ENCODE data around the gene RYR2.

Gene RYR2

GRCh38 chr1:237045278-237046016 is 3.5 kb downstream of the RYR2 start:
- Mint-ChIP-seq H3K4me3 (no peak overlapping the region), H3K27me3 (peaks cover 36% of the 10 kb centered on the region), H3K27ac (no peak overlapping the region), H3K36me3 (no peaks in the 10 kb centered on the region), H3K9me3 (no peaks in the 10 kb centered on the region), H3K4me1 (peaks cover 9% of the 10 kb centered on the region)

- Mint-ChIP-seq H3K27ac (no peak overlapping the region), H3K9me3 (no peaks in the 10 kb centered on the region), H3K27me3 (peaks cover 21% of the 10 kb centered on the region), H3K36me3 (no peaks in the 10 kb centered on the region), H3K4me3 (no peak overlapping the region), H3K4me1 (no peaks in the 10 kb centered on the region)
These were observed 6.8 kb downstream of the RYR2 start for GRCh38 chr1:237048803-237049202.

- H3K4me3 Mint-ChIP-seq = no peak overlapping the region
- peaks cover 17% of the 10 kb centered on the region for H3K27me3 Mint-ChIP-seq
- H3K27ac Mint-ChIP-seq = no peak overlapping the region
- no peaks in the 10 kb centered on the region for H3K4me1 Mint-ChIP-seq
- no peaks in the 10 kb centered on the region for H3K36me3 Mint-ChIP-seq
- peaks cover 1% of the 10 kb centered on the region for H3K9me3 Mint-ChIP-seq
These were observed 8.2 kb downstream of the RYR2 start for GRCh38 chr1:237050185-237050584.

GRCh38 chr1:237050915-237051314 is 8.9 kb downstream of the RYR2 start:
- Mint-ChIP-seq H3K9me3 (peaks cover 5% of the 10 kb centered on the region), H3K36me3 (no peaks in the 10 kb centered on the region), H3K27ac (no peak overlapping the region), H3K4me1 (no peaks in the 10 kb centered on the region), H3K4me3 (no peak overlapping the region), H3K27me3 (peaks cover 17% of the 10 kb centered on the region)

- Mint-ChIP-seq H3K36me3 (no peaks in the 10 kb centered on the region), H3K4me1 (no peaks in the 10 kb centered on the region), H3K27ac (no peak overlapping the region)
These were observed 12.3 kb downstream of the RYR2 start for GRCh38 chr1:237054313-237054712.

GRCh38 chr1:237058470-237058869 is 16.5 kb downstream of the RYR2 start:
- Mint-ChIP-seq H3K27ac (no peak overlapping the region), H3K36me3 (no peaks in the 10 kb centered on the region), H3K4me1 (no peaks in the 10 kb centered on the region), H3K27me3 (peaks cover 9% of the 10 kb centered on the region), H3K4me3 (no peak overlapping the region), H3K9me3 (peaks cover 5% of the 10 kb centered on the region)

More at GRCh38 chr1:237054313-237054712, 12.3 kb downstream of the RYR2 start:
- Mint-ChIP-seq H3K9me3 (peaks cover 5% of the 10 kb centered on the region), H3K4me3 (no peak overlapping the region), H3K27me3 (peaks cover 13% of the 10 kb centered on the region)

- Mint-ChIP-seq H3K36me3 (no peaks in the 10 kb centered on the region), H3K27me3 (peaks cover 5% of the 10 kb centered on the region), H3K27ac (no peak overlapping the region), H3K9me3 (peaks cover 5% of the 10 kb centered on the region), H3K4me1 (no peaks in the 10 kb centered on the region), H3K4me3 (no peak overlapping the region)
These were observed 17.3 kb downstream of the RYR2 start for GRCh38 chr1:237059244-237059643.

GRCh38 chr1:237062976-237063375 is 21.0 kb downstream of the RYR2 start:
- Mint-ChIP-seq H3K27me3 (peaks cover 9% of the 10 kb centered on the region), H3K4me1 (no peaks in the 10 kb centered on the region), H3K4me3 (no peak overlapping the region), H3K27ac (no peak overlapping the region), H3K36me3 (no peaks in the 10 kb centered on the region), H3K9me3 (no peaks in the 10 kb centered on the region)

- H3K27ac Mint-ChIP-seq = no peak overlapping the region
- H3K27me3 Mint-ChIP-seq = peaks cover 12% of the 10 kb centered on the region
- H3K9me3 Mint-ChIP-seq = no peaks in the 10 kb centered on the region
- H3K36me3 Mint-ChIP-seq = no peaks in the 10 kb centered on the region
- no peaks in the 10 kb centered on the region for H3K4me1 Mint-ChIP-seq
- H3K4me3 Mint-ChIP-seq = no peak overlapping the region
These were observed 23.9 kb downstream of the RYR2 start for GRCh38 chr1:237065903-237066302.

GRCh38 chr1:237070519-237070918 is 28.5 kb downstream of the RYR2 start:
- Mint-ChIP-seq H3K4me3 (no peak overlapping the region), H3K4me1 (no peaks in the 10 kb centered on the region), H3K27me3 (peaks cover 20% of the 10 kb centered on the region), H3K27ac (no peak overlapping the region), H3K36me3 (no peaks in the 10 kb centered on the region), H3K9me3 (no peaks in the 10 kb centered on the region)

- Mint-ChIP-seq H3K4me1 (no peaks in the 10 kb centered on the region), H3K27ac (no peak overlapping the region), H3K4me3 (no peak overlapping the region), H3K36me3 (no peaks in the 10 kb centered on the region), H3K27me3 (peaks cover 19% of the 10 kb centered on the region), H3K9me3 (no peaks in the 10 kb centered on the region)
These were observed 29.8 kb downstream of the RYR2 start for GRCh38 chr1:237071641-237072420.

- Mint-ChIP-seq H3K4me3 (no peak overlapping the region), H3K27me3 (peaks cover 10% of the 10 kb centered on the region), H3K9me3 (no peaks in the 10 kb centered on the region), H3K4me1 (no peaks in the 10 kb centered on the region), H3K36me3 (no peaks in the 10 kb centered on the region), H3K27ac (no peak overlapping the region)
These were observed 32.6 kb downstream of the RYR2 start for GRCh38 chr1:237074371-237075117.

GRCh38 chr1:237084341-237085077 is 42.5 kb downstream of the RYR2 start:
- no peak overlapping the region for H3K27ac Mint-ChIP-seq
- H3K9me3 Mint-ChIP-seq = no peaks in the 10 kb centered on the region
- H3K27me3 Mint-ChIP-seq = peaks cover 7% of the 10 kb centered on the region
- no peak overlapping the region for H3K4me3 Mint-ChIP-seq
- no peaks in the 10 kb centered on the region for H3K4me1 Mint-ChIP-seq
- H3K36me3 Mint-ChIP-seq = no peaks in the 10 kb centered on the region

GRCh38 chr1:237091691-237092090 is 49.7 kb downstream of the RYR2 start:
- H3K4me3 Mint-ChIP-seq = no peak overlapping the region
- H3K27me3 Mint-ChIP-seq = peaks cover 1% of the 10 kb centered on the region
- no peak overlapping the region for H3K27ac Mint-ChIP-seq
- no peaks in the 10 kb centered on the region for H3K36me3 Mint-ChIP-seq
- H3K9me3 Mint-ChIP-seq = no peaks in the 10 kb centered on the region
- H3K4me1 Mint-ChIP-seq = no peaks in the 10 kb centered on the region

GRCh38 chr1:237093691-237094090 is 51.7 kb downstream of the RYR2 start:
- Mint-ChIP-seq H3K4me1 (no peaks in the 10 kb centered on the region), H3K9me3 (no peaks in the 10 kb centered on the region), H3K4me3 (no peak overlapping the region), H3K27ac (no peak overlapping the region), H3K36me3 (no peaks in the 10 kb centered on the region), H3K27me3 (no peaks in the 10 kb centered on the region)
